H9 (cell line): ENCODE data around the gene ABCA13. TPM values are rescaled to one million over a fixed set of nuclear protein-coding genes. Genes with fewer than 3 reads are reported as not detected.

Experiments used
- DNase-seq: peaks from one replicate; pipeline ENCODE4 v3.0.0-alpha.2; 2017
- H2AFZ ChIP-seq: one replicate; pipeline ENCODE4 v1.6.1; 2013; ENCODE audit warnings: mild to moderate bottlenecking, low read length, control low read depth, moderate library complexity
- H2AK5ac ChIP-seq: 2 replicates; pipeline ENCODE4 v1.6.1; 2013; ENCODE audit warnings: low read length, control low read depth, mixed read lengths; ENCODE audit not compliant: insufficient read length
- H2BK120ac ChIP-seq: one replicate; pipeline ENCODE4 v1.6.1; 2013; ENCODE audit warnings: low read depth, mild to moderate bottlenecking, low read length, control low read depth, inconsistent platforms; ENCODE audit not compliant: poor library complexity, severe bottlenecking
- H2BK12ac ChIP-seq: 2 replicates; pipeline ENCODE4 v1.6.1; 2013; ENCODE audit warnings: low read length, control low read depth, mixed read lengths, low read depth; ENCODE audit not compliant: insufficient read length
- H2BK15ac ChIP-seq: 2 replicates; pipeline ENCODE4 v1.6.1; 2013; ENCODE audit warnings: low read depth, low read length, control low read depth
- H2BK20ac ChIP-seq: one replicate; pipeline ENCODE4 v1.6.1; 2013; ENCODE audit warnings: low read depth, mild to moderate bottlenecking, low read length, control low read depth, inconsistent platforms; ENCODE audit not compliant: poor library complexity, severe bottlenecking
- H2BK5ac ChIP-seq: 2 replicates; pipeline ENCODE4 v1.6.1; 2013; ENCODE audit warnings: low read length, control low read depth, mixed read lengths; ENCODE audit not compliant: insufficient read length
- H3K14ac ChIP-seq: 2 replicates; pipeline ENCODE4 v1.6.1; 2013; ENCODE audit warnings: low read length, control low read depth; ENCODE audit not compliant: insufficient read depth
- H3K18ac ChIP-seq: 2 replicates; pipeline ENCODE4 v1.6.1; 2013; ENCODE audit warnings: low read depth, mild to moderate bottlenecking, mixed read lengths, low read length, control low read depth; ENCODE audit not compliant: insufficient read length
- H3K23ac ChIP-seq: 2 replicates; pipeline ENCODE4 v1.6.1; 2013; ENCODE audit warnings: low read length, control low read depth, mixed read lengths, low read depth; ENCODE audit not compliant: insufficient read length
- H3K23me2 ChIP-seq: 2 replicates; pipeline ENCODE4 v1.6.1; 2013; ENCODE audit warnings: low read depth, mild to moderate bottlenecking, mixed read lengths, low read length, control low read depth; ENCODE audit not compliant: insufficient read length, poor library complexity, severe bottlenecking
- H3K27ac ChIP-seq: 2 replicates; pipeline ENCODE4 v1.5.1; 2013; ENCODE audit warnings: low read length, control low read depth, mixed read lengths, low read depth; ENCODE audit not compliant: insufficient read length
- H3K27me3 ChIP-seq: 2 replicates; pipeline ENCODE4 v1.6.1; 2013; ENCODE audit warnings: low read length, control low read depth, inconsistent platforms; ENCODE audit not compliant: insufficient read depth
- H3K4ac ChIP-seq: 2 replicates; pipeline ENCODE4 v1.6.1; 2013; ENCODE audit warnings: low read depth, mild to moderate bottlenecking, control low read depth, inconsistent platforms, low read length, moderate library complexity
- H3K4me1 ChIP-seq: 2 replicates; pipeline ENCODE4 v1.6.1; 2013; ENCODE audit warnings: low read length, control low read depth, inconsistent platforms; ENCODE audit not compliant: insufficient read depth
- H3K4me2 ChIP-seq: 2 replicates; pipeline ENCODE4 v1.6.1; 2013; ENCODE audit warnings: low read length, control low read depth, mixed read lengths; ENCODE audit not compliant: insufficient read length, insufficient read depth
- H3K56ac ChIP-seq: 2 replicates; pipeline ENCODE4 v1.6.1; 2013; ENCODE audit warnings: low read depth, mild to moderate bottlenecking, mixed read lengths, low read length, control low read depth; ENCODE audit not compliant: insufficient read length
- H3K79me1 ChIP-seq: 2 replicates; pipeline ENCODE4 v1.6.1; 2013; ENCODE audit warnings: low read depth, mild to moderate bottlenecking, moderate library complexity, low read length, control low read depth, inconsistent platforms; ENCODE audit not compliant: insufficient read depth, poor library complexity, severe bottlenecking
- H3K79me2 ChIP-seq: 2 replicates; pipeline ENCODE4 v1.6.1; 2013; ENCODE audit warnings: low read length, control low read depth, inconsistent platforms; ENCODE audit not compliant: insufficient read depth
- H3K9ac ChIP-seq: 2 replicates; pipeline ENCODE4 v1.6.1; 2013; ENCODE audit warnings: low read length, control low read depth, mixed read lengths; ENCODE audit not compliant: insufficient read length; ENCODE audit errors: extremely low read depth
- H3K9me3 ChIP-seq: one replicate; pipeline ENCODE4 v1.6.1; 2013; ENCODE audit warnings: low read depth, low read length, inconsistent platforms; ENCODE audit not compliant: control insufficient read depth
- H3T11ph ChIP-seq: one replicate; pipeline ENCODE4 v1.6.1; 2013; ENCODE audit warnings: mild to moderate bottlenecking, low read length, control low read depth, inconsistent platforms
- H4K20me1 ChIP-seq: one replicate; pipeline ENCODE4 v1.6.1; 2013; ENCODE audit not compliant: control insufficient read depth, insufficient read length, insufficient read depth
- H4K5ac ChIP-seq: 2 replicates; pipeline ENCODE4 v1.6.1; 2013; ENCODE audit warnings: low read depth, mild to moderate bottlenecking, mixed read lengths, low read length, control low read depth; ENCODE audit not compliant: insufficient read length
- H4K8ac ChIP-seq: replicated peaks from 2 replicates; pipeline ENCODE4 v1.6.1; 2013; ENCODE audit warnings: low read length, control low read depth, mixed read lengths, low read depth; ENCODE audit not compliant: insufficient read length
- H4K91ac ChIP-seq: 2 replicates; pipeline ENCODE4 v1.6.1; 2013; ENCODE audit warnings: low read depth, mild to moderate bottlenecking, moderate library complexity, mixed read lengths, low read length, control low read depth; ENCODE audit not compliant: insufficient read length
- H3K27ac Mint-ChIP-seq, 3 experiments: 2 replicates in 2 of 3; 3 replicates in 1 of 3; pipeline ENCODE4 v1.8.0; 2020 to 2021; ENCODE audit warnings: mixed read lengths in 3 of 3, mild to moderate bottlenecking in 1 of 3, moderate library complexity in 1 of 3
- H3K27me3 Mint-ChIP-seq: 2 replicates; pipeline ENCODE4 v1.8.0; 2021; ENCODE audit warnings: low read depth, mild to moderate bottlenecking, moderate library complexity, mixed read lengths
- H3K36me3 Mint-ChIP-seq, 3 experiments: 2 replicates in 2 of 3; 3 replicates in 1 of 3; pipeline ENCODE4 v1.8.0; 2020 to 2021; ENCODE audit warnings: low read depth in 3 of 3, mixed read lengths in 3 of 3; ENCODE audit not compliant: insufficient read depth in 1 of 3
- H3K4me1 Mint-ChIP-seq, 2 experiments: 2 replicates each; pipeline ENCODE4 v1.8.0; 2020; ENCODE audit warnings: mixed read lengths in 2 of 2
- H3K4me3 Mint-ChIP-seq, 2 experiments: 2 replicates in 1 of 2; 3 replicates in 1 of 2; pipeline ENCODE4 v1.8.0; 2020 to 2021; ENCODE audit warnings: mild to moderate bottlenecking in 2 of 2, mixed read lengths in 2 of 2, moderate library complexity in 1 of 2
- H3K9me3 Mint-ChIP-seq, 2 experiments: 2 replicates in 1 of 2; 3 replicates in 1 of 2; pipeline ENCODE4 v1.8.0; 2020; ENCODE audit warnings: mild to moderate bottlenecking in 2 of 2, mixed read lengths in 2 of 2, moderate library complexity in 1 of 2
- WGBS: extraction: QIAGEN DNeasy Blood & Tissue Kit; methylation state at CpG from one replicate; pipeline ENCODE4 v1.1.7; 2013; ENCODE audit warnings: missing lambda C conversion rate, low lambda C conversion rate, mixed read lengths; ENCODE audit not compliant: insufficient read length; ENCODE audit errors: extremely low coverage; 5-methylcytosine and 5-hydroxymethylcytosine counted together
- total RNA-seq: library from RNA; stranded (reverse); gene quantifications from 2 replicates; pipeline ENCODE4 v1.2.1, GENCODE V29; 2021
- TF ChIP-seq, protein P1 (sequence below): fragments of 200-600 bp; sonication (generic); conservative IDR thresholded peaks from 3 replicates; pipeline ENCODE4 v1.8.0; 2021; ENCODE audit warnings: antibody characterized with exemption, mild to moderate bottlenecking

ABCA13 gene
- total RNA-seq, 1 experiment from 2014 or later = 0.11 TPM

DNA sequence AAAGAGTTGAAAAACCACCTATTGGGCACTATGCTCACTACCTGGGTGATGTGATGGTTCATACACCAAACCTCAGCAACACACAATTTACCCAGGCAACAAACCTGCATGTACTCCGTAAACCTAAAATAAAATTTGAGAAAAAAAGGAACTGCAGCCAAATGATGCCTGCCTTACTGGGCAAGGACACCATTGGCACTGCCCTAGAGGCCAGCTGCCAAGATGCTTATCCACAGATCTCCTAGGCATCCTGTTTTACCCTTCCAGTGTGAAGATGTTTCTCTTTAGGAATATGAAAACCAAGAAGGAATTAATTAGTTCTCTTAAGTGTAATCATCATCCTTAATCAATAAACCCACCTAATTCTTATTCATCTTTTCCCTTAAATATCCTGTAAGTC lies 133.4 kb downstream of the ABCA13 start:
- Mint-ChIP-seq H3K36me3 (peaks cover 0 to 12% (median 4%) of the 10 kb centered on the region in 3 experiments; a peak in 3 of 7 replicates), H3K27ac (no peak overlapping the region), H3K9me3 (peaks cover 11% of the 10 kb centered on the region in 2 experiments), H3K4me1 (peaks cover 30 to 39% of the 10 kb centered on the region in 2 experiments), H3K4me3 (no peak overlapping the region), H3K27me3 (no peaks in the 10 kb centered on the region)
- H3K4me2 ChIP-seq = no peak overlapping the region
- no peak overlapping the region for H2BK20ac ChIP-seq
- H3K79me2 ChIP-seq = no peaks in the 10 kb centered on the region
- no peak overlapping the region for H2BK15ac ChIP-seq
- no peak overlapping the region for H2BK5ac ChIP-seq
- H3K23ac ChIP-seq = no peak overlapping the region
- H4K20me1 ChIP-seq = no peaks in the 10 kb centered on the region
- no peak overlapping the region for H2BK12ac ChIP-seq
- H3K4me1 ChIP-seq = peaks cover 5% of the 10 kb centered on the region; the same call in 1 of the 2 replicates
- H3K27ac ChIP-seq = no peak overlapping the region
- H3K79me1 ChIP-seq = no peaks in the 10 kb centered on the region
- no peak overlapping the region for H2AFZ ChIP-seq
- no peaks in the 10 kb centered on the region for H3K9me3 ChIP-seq
- H3K23me2 ChIP-seq = no peaks in the 10 kb centered on the region
- H3K9ac ChIP-seq = no peak overlapping the region
- TF ChIP-seq, protein P1, sequence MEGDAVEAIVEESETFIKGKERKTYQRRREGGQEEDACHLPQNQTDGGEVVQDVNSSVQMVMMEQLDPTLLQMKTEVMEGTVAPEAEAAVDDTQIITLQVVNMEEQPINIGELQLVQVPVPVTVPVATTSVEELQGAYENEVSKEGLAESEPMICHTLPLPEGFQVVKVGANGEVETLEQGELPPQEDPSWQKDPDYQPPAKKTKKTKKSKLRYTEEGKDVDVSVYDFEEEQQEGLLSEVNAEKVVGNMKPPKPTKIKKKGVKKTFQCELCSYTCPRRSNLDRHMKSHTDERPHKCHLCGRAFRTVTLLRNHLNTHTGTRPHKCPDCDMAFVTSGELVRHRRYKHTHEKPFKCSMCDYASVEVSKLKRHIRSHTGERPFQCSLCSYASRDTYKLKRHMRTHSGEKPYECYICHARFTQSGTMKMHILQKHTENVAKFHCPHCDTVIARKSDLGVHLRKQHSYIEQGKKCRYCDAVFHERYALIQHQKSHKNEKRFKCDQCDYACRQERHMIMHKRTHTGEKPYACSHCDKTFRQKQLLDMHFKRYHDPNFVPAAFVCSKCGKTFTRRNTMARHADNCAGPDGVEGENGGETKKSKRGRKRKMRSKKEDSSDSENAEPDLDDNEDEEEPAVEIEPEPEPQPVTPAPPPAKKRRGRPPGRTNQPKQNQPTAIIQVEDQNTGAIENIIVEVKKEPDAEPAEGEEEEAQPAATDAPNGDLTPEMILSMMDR = no peak
- H4K91ac ChIP-seq = no peak overlapping the region
- H4K8ac ChIP-seq = no peak overlapping the region
- no peak overlapping the region for H3T11ph ChIP-seq
- DNase-seq = no peak
- H3K56ac ChIP-seq = no peak overlapping the region
- no peak overlapping the region for H3K14ac ChIP-seq
- H2AK5ac ChIP-seq = no peak overlapping the region
- no peak overlapping the region for H3K4ac ChIP-seq
- H4K5ac ChIP-seq = no peak overlapping the region
- no peaks in the 10 kb centered on the region for H3K27me3 ChIP-seq
- H2BK120ac ChIP-seq = no peak overlapping the region
- WGBS = no CpG with 5 or more reads among the region's 1 CpG
- H3K18ac ChIP-seq = no peak overlapping the region
